H1 (cell line): ENCODE results near the gene SEMA6A. TPM values are rescaled to one million over a fixed set of nuclear protein-coding genes. Genes with fewer than 3 reads are reported as not detected.

ENCODE experiments used
- NANOG ChIP-seq: IDR thresholded peaks from 2 replicates; pipeline ENCODE4 v1.6.1; 2011; ENCODE audit warnings: low read length, low read depth, mild to moderate bottlenecking, inconsistent platforms; ENCODE audit not compliant: insufficient read depth, poor library complexity, severe bottlenecking
- SUZ12 ChIP-seq: fragments of 200-600 bp; sonication (generic); IDR thresholded peaks from 2 replicates; pipeline ENCODE4 v1.6.1; 2012; ENCODE audit warnings: mild to moderate bottlenecking, inconsistent platforms, low read length, moderate library complexity, mixed read lengths
- polyA plus RNA-seq, 7 experiments: library from polyadenylated mRNA; depleted of rRNA in 3 of 7; stranded (reverse) in 5 of 7; unstranded in 2 of 7; fragments of >200 nt in 5 of 7; fragments of 200-250 nt in 2 of 7; gene quantifications; 1 replicate in 5 of 7; 2 replicates in 1 of 7; 4 replicates in 1 of 7; pipeline versions ENCODE4 v1.2.1 to v1.2.3, GENCODE V29; 2011 to 2013; ENCODE audit warnings: missing spikeins in 2 of 7, mixed read lengths in 2 of 7
- total RNA-seq: library from RNA; stranded (reverse); fragmentation: NEBNext Ultra II Directional; extraction: Animal tissue kit (Norgen Biotek cat#: 25700); gene quantifications from 2 replicates; pipeline ENCODE4 v1.2.1, GENCODE V29; 2021

SEMA6A gene
- total and polyA plus RNA-seq, 2 of the 8 experiments (the other 6 are each of a cell fraction or from before 2014, with no cell fraction given): 78.3 to 277 TPM

GRCh38 chr5:116502616-116503015 lies 72.0 kb downstream of the SEMA6A start (continued):
- TF ChIP-seq SUZ12 (no peak), NANOG (no peak)
- TF ChIP-seq, all 59 proteins: peak for 0
